H1 (cell line): ENCODE results near the gene LHFPL3.

Source experiments
- ASH2L ChIP-seq: fragments of 200-600, 300-600 bp; sonication (generic); IDR thresholded peaks from one replicate; pipeline ENCODE4 v1.7.1; 2017; ENCODE audit warnings: low read length
- ATF3 ChIP-seq: IDR thresholded peaks from 2 replicates; pipeline ENCODE4 v1.6.1; 2011; ENCODE audit warnings: low read depth, mild to moderate bottlenecking, low read length; ENCODE audit not compliant: insufficient read depth
- FOSL1 ChIP-seq: IDR thresholded peaks from 2 replicates; pipeline ENCODE4 v1.6.1; 2011; ENCODE audit warnings: mild to moderate bottlenecking, low read depth, low read length, moderate library complexity; ENCODE audit not compliant: insufficient read depth
- SP1 ChIP-seq: IDR thresholded peaks from 2 replicates; pipeline ENCODE4 v1.6.1; 2011; ENCODE audit warnings: low read depth, low read length
- TAF1 ChIP-seq: IDR thresholded peaks from 2 replicates; pipeline ENCODE4 v1.6.1; 2011; ENCODE audit warnings: mild to moderate bottlenecking, low read depth, low read length
- YY1 ChIP-seq: IDR thresholded peaks from 2 replicates; pipeline ENCODE4 v1.6.1; 2011; ENCODE audit warnings: low read depth, mild to moderate bottlenecking, low read length
- TF ChIP-seq, protein P1 (sequence below), 3 experiments: IDR thresholded peaks; 1 replicate in 2 of 3; 2 replicates in 1 of 3; pipeline versions ENCODE4 v1.5.1 to v1.6.1; 2011; ENCODE audit warnings: low read length in 3 of 3, mild to moderate bottlenecking in 3 of 3, inconsistent platforms in 2 of 3, low read depth in 1 of 3, moderate library complexity in 1 of 3; ENCODE audit not compliant: insufficient read depth in 1 of 3; ENCODE audit errors: control extremely low read depth in 1 of 3
- TF ChIP-seq, protein P2 (sequence below): IDR thresholded peaks from 2 replicates; pipeline ENCODE4 v1.6.1; 2011; ENCODE audit warnings: low read length, improper control_type of control experiment

DNA sequence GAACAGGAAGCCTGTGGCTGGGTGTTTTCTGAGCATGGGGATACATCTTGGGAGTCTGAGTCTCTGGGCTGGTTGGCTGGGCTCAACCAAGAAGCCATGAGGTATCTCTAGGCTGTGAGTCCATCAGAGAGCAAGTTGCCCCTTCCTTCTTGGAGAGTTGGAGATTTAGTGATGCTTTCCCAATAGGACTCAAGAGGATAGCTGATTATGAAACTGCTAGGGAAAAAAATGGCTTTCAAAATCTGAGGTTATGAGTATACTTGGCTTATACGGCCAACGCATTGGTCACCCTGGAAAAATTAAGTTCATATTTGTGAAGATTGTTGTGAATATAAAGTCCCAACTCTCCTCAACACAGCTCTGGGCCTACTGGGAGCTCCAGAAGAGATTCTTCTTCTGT, 522.9 kb downstream of the LHFPL3 start:
- TF ChIP-seq SP1, result no peak
- TF ChIP-seq ATF3, result no peak
- TF ChIP-seq TAF1, result no peak
- TF ChIP-seq, protein P1, sequence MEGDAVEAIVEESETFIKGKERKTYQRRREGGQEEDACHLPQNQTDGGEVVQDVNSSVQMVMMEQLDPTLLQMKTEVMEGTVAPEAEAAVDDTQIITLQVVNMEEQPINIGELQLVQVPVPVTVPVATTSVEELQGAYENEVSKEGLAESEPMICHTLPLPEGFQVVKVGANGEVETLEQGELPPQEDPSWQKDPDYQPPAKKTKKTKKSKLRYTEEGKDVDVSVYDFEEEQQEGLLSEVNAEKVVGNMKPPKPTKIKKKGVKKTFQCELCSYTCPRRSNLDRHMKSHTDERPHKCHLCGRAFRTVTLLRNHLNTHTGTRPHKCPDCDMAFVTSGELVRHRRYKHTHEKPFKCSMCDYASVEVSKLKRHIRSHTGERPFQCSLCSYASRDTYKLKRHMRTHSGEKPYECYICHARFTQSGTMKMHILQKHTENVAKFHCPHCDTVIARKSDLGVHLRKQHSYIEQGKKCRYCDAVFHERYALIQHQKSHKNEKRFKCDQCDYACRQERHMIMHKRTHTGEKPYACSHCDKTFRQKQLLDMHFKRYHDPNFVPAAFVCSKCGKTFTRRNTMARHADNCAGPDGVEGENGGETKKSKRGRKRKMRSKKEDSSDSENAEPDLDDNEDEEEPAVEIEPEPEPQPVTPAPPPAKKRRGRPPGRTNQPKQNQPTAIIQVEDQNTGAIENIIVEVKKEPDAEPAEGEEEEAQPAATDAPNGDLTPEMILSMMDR (IDR thresholded peaks at IDR 0.05; ENCODE audit: control extremely low read depth in 1 of 3, insufficient read depth in 1 of 3, low read depth in 1 of 3, low read length in 3 of 3), result no peak
- TF ChIP-seq FOSL1, result no peak
- TF ChIP-seq ASH2L, result no peak
- no peak for TF ChIP-seq YY1
- TF ChIP-seq, protein P2, sequence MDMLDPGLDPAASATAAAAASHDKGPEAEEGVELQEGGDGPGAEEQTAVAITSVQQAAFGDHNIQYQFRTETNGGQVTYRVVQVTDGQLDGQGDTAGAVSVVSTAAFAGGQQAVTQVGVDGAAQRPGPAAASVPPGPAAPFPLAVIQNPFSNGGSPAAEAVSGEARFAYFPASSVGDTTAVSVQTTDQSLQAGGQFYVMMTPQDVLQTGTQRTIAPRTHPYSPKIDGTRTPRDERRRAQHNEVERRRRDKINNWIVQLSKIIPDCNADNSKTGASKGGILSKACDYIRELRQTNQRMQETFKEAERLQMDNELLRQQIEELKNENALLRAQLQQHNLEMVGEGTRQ, result no peak
